Endothelial cell of umbilical vein (primary cell): ENCODE measurements around the gene ZC3H6. TPM values are rescaled to one million over a fixed set of nuclear protein-coding genes. Genes with fewer than 3 reads are reported as not detected.
A peak's percentile ranks its signal among the peaks of the same experiment; 100 is the strongest.

ENCODE experiments used
- BruUV-seq: library from RNA; stranded (reverse); fragments of 400-500 nt; replicated peaks from 2 replicates; lab custom pipeline; 2021; lab: Mats Ljungman, UMichigan
- CTCF ChIA-PET: fragments of 300-600, 350-600 bp; sonication (Branson Sonifier 250); formaldehyde crosslinking; loops from one replicate; lab custom pipeline; 2021; ENCODE audit warnings: antibody characterized with exemption, inconsistent platforms; lab: Charles Lee
- POLR2A ChIA-PET: fragments of 300-600, 350-600 bp; sonication (Branson Sonifier 250); formaldehyde crosslinking; loops from one replicate; lab custom pipeline; 2021; ENCODE audit warnings: antibody characterized with exemption, inconsistent platforms; lab: Charles Lee
- DNase-seq: peaks from one replicate; pipeline ENCODE4 v3.0.0-alpha.2; 2011; ENCODE audit warnings: low read depth, low spot score
- FAIRE-seq: peaks from 2 replicates; lab custom pipeline; 2011; peaks lifted over from hg19 to GRCh38; lab: Jason Lieb, UNC
- H2AFZ ChIP-seq: 2 replicates; pipeline ENCODE4 v1.6.0; 2012; ENCODE audit warnings: low read depth, low read length, control low read depth, inconsistent platforms
- H3K27ac ChIP-seq: 2 replicates; pipeline ENCODE4 v1.5.1; 2011; ENCODE audit warnings: low read depth, mild to moderate bottlenecking, control low read depth, low read length, moderate library complexity; ENCODE audit not compliant: insufficient read depth
- H3K27me3 ChIP-seq, 2 experiments: 2 replicates each; pipeline versions ENCODE4 v1.6.0 to v1.6.1; 2011; ENCODE audit warnings: low read length in 2 of 2, mixed read lengths in 1 of 2; ENCODE audit not compliant: control insufficient read depth in 2 of 2, insufficient read depth in 2 of 2
- H3K36me3 ChIP-seq, 2 experiments: 2 replicates in 1 of 2; 3 replicates in 1 of 2; pipeline ENCODE4 v1.5.1; 2011; ENCODE audit warnings: low read length in 2 of 2, mild to moderate bottlenecking in 1 of 2, moderate library complexity in 1 of 2; ENCODE audit not compliant: control insufficient read depth in 2 of 2, insufficient read depth in 2 of 2; ENCODE audit errors: extremely low read depth in 1 of 2
- H3K4me1 ChIP-seq: 3 replicates; pipeline ENCODE4 v1.5.1; 2011; ENCODE audit warnings: mild to moderate bottlenecking, low read length; ENCODE audit not compliant: control insufficient read depth, insufficient read depth; ENCODE audit errors: extremely low read depth
- H3K4me2 ChIP-seq: 2 replicates; pipeline ENCODE4 v1.6.1; 2011; ENCODE audit warnings: low read length, control low read depth, mixed read lengths; ENCODE audit not compliant: insufficient read depth
- H3K4me3 ChIP-seq, 3 experiments: fragments of 200-600 bp in 1 of 3; sonication (generic), shearing (Covaris generic) in 1 of 3; replicated peaks in 1 of 3; 2 replicates each; pipeline ENCODE4 v1.5.1; 2011 to 2016; ENCODE audit warnings: control low read depth in 3 of 3, low read length in 3 of 3, mild to moderate bottlenecking in 2 of 3, inconsistent platforms in 1 of 3, low read depth in 1 of 3, moderate library complexity in 1 of 3; ENCODE audit not compliant: insufficient read depth in 1 of 3
- H3K79me2 ChIP-seq: 2 replicates; pipeline ENCODE4 v1.6.0; 2012; ENCODE audit warnings: low read length, inconsistent platforms; ENCODE audit not compliant: control insufficient read depth, insufficient read depth
- H3K9ac ChIP-seq: replicated peaks from 2 replicates; pipeline ENCODE3; 2011; ENCODE audit warnings: low read length, control low read depth; ENCODE audit not compliant: insufficient read depth; ENCODE audit errors: extremely low read depth
- H3K9me1 ChIP-seq: replicated peaks from 3 replicates; pipeline ENCODE4 v1.6.0; 2011; ENCODE audit warnings: mild to moderate bottlenecking, low read length; ENCODE audit not compliant: control insufficient read depth, insufficient read depth; ENCODE audit errors: extremely low read depth
- H3K9me3 ChIP-seq: replicated peaks from 2 replicates; pipeline ENCODE4 v1.5.1; 2012; ENCODE audit warnings: low read length, inconsistent platforms; ENCODE audit not compliant: control insufficient read depth, insufficient read depth
- H4K20me1 ChIP-seq: replicated peaks from 2 replicates; pipeline ENCODE3; 2011; ENCODE audit warnings: mild to moderate bottlenecking, low read length; ENCODE audit not compliant: control insufficient read depth, insufficient read depth; ENCODE audit errors: extremely low read depth
- EZH2 ChIP-seq: IDR thresholded peaks from 2 replicates; pipeline ENCODE4 v1.6.1; 2012; ENCODE audit warnings: borderline replicate concordance, low read depth, mild to moderate bottlenecking, moderate library complexity, low read length, inconsistent platforms; ENCODE audit not compliant: severe bottlenecking
- FOS ChIP-seq: IDR thresholded peaks from 2 replicates; pipeline ENCODE4 v1.6.1; 2011; ENCODE audit warnings: mild to moderate bottlenecking, low read length, moderate library complexity, borderline replicate concordance; ENCODE audit not compliant: insufficient read depth
- GATA2 ChIP-seq: IDR thresholded peaks from 2 replicates; pipeline ENCODE4 v1.7.0; 2011; ENCODE audit warnings: low read depth, mild to moderate bottlenecking, moderate library complexity, mixed read lengths, low read length; ENCODE audit not compliant: insufficient read length, insufficient read depth
- JUN ChIP-seq: IDR thresholded peaks from 2 replicates; pipeline ENCODE4 v1.6.1; 2011; ENCODE audit warnings: borderline replicate concordance, low read depth; ENCODE audit not compliant: insufficient read length, insufficient read depth
- MYC ChIP-seq: IDR thresholded peaks from one replicate; pipeline ENCODE4 v1.6.1; 2011; ENCODE audit warnings: mild to moderate bottlenecking, low read depth, low read length
- POLR2A ChIP-seq: IDR thresholded peaks from 2 replicates; pipeline ENCODE4 v1.6.1; 2012; ENCODE audit warnings: low read depth, mild to moderate bottlenecking, control low read depth, low read length
- POLR2AphosphoS5 ChIP-seq: IDR thresholded peaks from 2 replicates; pipeline ENCODE4 v1.6.1; 2012; ENCODE audit warnings: low read depth, mild to moderate bottlenecking, control low read depth, low read length, moderate library complexity; ENCODE audit not compliant: insufficient read depth
- dilution Hi-C: fragments of 300-500 bp; cut with MboI; formaldehyde crosslinking; loops from one replicate; pipeline ENCODE4 v1.15.0; 2019; ENCODE audit warnings: low sequenced_read_pairs; ENCODE audit not compliant: extremely low pct_ligation_motif_present
- intact Hi-C: fragments of 100-400 bp; cut with micrococcal nuclease; formaldehyde crosslinking; loops from one replicate; pipeline ENCODE4 v1.10.0; 2022
- polyA plus RNA-seq, 4 experiments: library from polyadenylated mRNA; depleted of rRNA in 3 of 4; stranded (reverse) in 3 of 4; unstranded in 1 of 4; fragments of >200 nt; gene quantifications; 2 replicates each; pipeline versions ENCODE4 v1.2.1 to v1.2.3, GENCODE V29; 2011 to 2012; ENCODE audit warnings: missing spikeins in 1 of 4
- total RNA-seq: library from RNA; stranded (reverse); gene quantifications from 2 replicates; pipeline ENCODE4 v1.2.3, GENCODE V29; 2021
- TF ChIP-seq, protein P1 (sequence below): IDR thresholded peaks from 2 replicates; pipeline ENCODE4 v1.6.1; 2011; ENCODE audit not compliant: insufficient read depth, insufficient read length
- TF ChIP-seq, protein P2 (sequence below), 2 donors: IDR thresholded peaks; 1 replicate in 1 of 2; 2 replicates in 1 of 2; pipeline ENCODE4 v1.5.1; 2011; ENCODE audit warnings: low read length in 2 of 2, mild to moderate bottlenecking in 2 of 2, moderate library complexity in 2 of 2, control low read depth in 1 of 2, inconsistent platforms in 1 of 2, low read depth in 1 of 2; ENCODE audit not compliant: insufficient read depth in 1 of 2; ENCODE audit errors: extremely low read depth in 1 of 2

Gene ZC3H6
- total and polyA plus RNA-seq, 2 donors (not counting 3 experiments of a cell fraction or from before 2014, with no cell fraction given) = 0.46 to 3.0 TPM

DNA sequence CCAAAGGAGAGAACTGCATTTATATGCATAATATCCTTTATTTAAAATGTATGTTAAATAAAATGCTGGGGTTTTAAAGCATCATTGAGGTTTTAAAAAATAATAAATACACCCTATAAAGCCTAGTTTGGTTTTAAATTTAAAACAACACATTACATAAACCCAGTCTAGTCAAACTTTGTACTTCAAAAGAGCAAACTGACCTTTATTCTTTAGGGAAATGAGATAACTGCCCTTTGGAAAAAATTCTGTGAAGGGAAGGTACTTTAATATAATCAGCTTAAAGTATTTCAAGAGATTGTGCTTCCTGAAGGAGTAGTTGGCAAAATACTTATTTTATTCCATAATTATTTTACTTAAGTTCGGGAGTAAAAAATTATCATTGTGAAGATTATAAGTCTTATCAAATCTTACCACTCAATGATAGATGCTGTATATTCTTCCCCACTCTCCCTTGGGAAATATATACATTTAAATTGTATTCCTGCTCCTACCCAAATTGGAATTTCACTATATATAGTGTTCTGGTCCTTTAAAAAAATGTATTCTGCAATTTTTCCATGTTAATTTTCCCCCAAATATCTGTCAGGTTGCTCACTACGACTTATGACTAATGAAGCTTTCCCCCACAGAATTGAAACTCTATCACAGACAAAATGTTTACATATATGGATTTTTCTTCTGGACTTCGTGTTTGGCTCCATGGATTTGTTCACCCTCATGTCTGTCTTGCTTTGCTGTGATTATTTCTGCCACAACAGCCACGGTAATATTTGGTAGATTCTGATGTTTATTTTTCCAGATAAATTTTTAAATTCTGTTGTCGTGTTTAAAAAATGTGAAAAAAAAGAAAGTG, 42.1 kb downstream of the ZC3H6 start:
- H3K27me3 ChIP-seq = no peaks in the 10 kb centered on the region
- no peak overlapping the region for H3K27ac ChIP-seq
- H3K4me2 ChIP-seq = peak overlapping the region; percentile 60
- intact Hi-C loops = no loop called here
- H4K20me1 ChIP-seq = no peaks in the 10 kb centered on the region
- H3K4me1 ChIP-seq = peaks cover 19% of the 10 kb centered on the region
- TF ChIP-seq, protein P1, sequence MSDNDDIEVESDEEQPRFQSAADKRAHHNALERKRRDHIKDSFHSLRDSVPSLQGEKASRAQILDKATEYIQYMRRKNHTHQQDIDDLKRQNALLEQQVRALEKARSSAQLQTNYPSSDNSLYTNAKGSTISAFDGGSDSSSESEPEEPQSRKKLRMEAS = no peak
- TF ChIP-seq FOS (no peak), POLR2AphosphoS5 (no peak), GATA2 (no peak), MYC (no peak), JUN (no peak), POLR2A (no peak), EZH2 (no peak)
- TF ChIP-seq, protein P2, sequence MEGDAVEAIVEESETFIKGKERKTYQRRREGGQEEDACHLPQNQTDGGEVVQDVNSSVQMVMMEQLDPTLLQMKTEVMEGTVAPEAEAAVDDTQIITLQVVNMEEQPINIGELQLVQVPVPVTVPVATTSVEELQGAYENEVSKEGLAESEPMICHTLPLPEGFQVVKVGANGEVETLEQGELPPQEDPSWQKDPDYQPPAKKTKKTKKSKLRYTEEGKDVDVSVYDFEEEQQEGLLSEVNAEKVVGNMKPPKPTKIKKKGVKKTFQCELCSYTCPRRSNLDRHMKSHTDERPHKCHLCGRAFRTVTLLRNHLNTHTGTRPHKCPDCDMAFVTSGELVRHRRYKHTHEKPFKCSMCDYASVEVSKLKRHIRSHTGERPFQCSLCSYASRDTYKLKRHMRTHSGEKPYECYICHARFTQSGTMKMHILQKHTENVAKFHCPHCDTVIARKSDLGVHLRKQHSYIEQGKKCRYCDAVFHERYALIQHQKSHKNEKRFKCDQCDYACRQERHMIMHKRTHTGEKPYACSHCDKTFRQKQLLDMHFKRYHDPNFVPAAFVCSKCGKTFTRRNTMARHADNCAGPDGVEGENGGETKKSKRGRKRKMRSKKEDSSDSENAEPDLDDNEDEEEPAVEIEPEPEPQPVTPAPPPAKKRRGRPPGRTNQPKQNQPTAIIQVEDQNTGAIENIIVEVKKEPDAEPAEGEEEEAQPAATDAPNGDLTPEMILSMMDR (IDR thresholded peaks at IDR 0.05; ENCODE audit: extremely low read depth in 1 of 2, insufficient read depth in 1 of 2, low read depth in 1 of 2, low read length in 2 of 2) = no peak
- no peaks in the 10 kb centered on the region for H3K36me3 ChIP-seq
- H3K79me2 ChIP-seq = no peaks in the 10 kb centered on the region
- peak overlapping the region; percentile 76 for H2AFZ ChIP-seq
- BruUV-seq = no TSS peak
- H3K9me3 ChIP-seq = no peaks in the 10 kb centered on the region
- dilution Hi-C loops = no loop called here
- no peaks in the 10 kb centered on the region for H3K9me1 ChIP-seq
- H3K9ac ChIP-seq = peak overlapping the region; percentile 31
- H3K4me3 ChIP-seq = no peak overlapping the region
- ChIA-PET CTCF (interaction anchor here (1.4 to 1.8 kb wide), 4 partner anchors 18 to 430 kb away, joined by 3 to 6 read pairs (median 3); no protein-coding TSS in a partner anchor), POLR2A (no interaction called here)
- DNase-seq (peak; percentile 35), FAIRE-seq (no peak)
